Measurements from ENCODE around the gene RNF144B. TPM values are rescaled to one million over a fixed set of nuclear protein-coding genes. Genes with fewer than 3 reads are reported as not detected.

RNF144B gene
- total RNA-seq, 2 donors from 2014 or later: 4.0 to 5.4 TPM

GRCh38 chr6:18445228-18445627 is 58.1 kb downstream of the RNF144B start:
- Histone ChIP-seq H3K4me1 (no peaks in the 10 kb centered on the region), H3K9me3 (no peaks in the 10 kb centered on the region), H3K27me3 (no peaks in the 10 kb centered on the region), H3K27ac (no peak overlapping the region), H3K4me3 (no peak overlapping the region), H3K36me3 (replicated peaks in 1 of 2; ENCODE audit: insufficient read depth in 1 of 2, low read depth in 2 of 2) (no peaks in the 10 kb centered on the region)
- ATAC-seq (no peak), DNase-seq (no peak)
- WGBS, 2 donors: 85 to 95% methylated on average over 1 of the region's 1 CpG
- TF ChIP-seq POLR2A (IDR thresholded peaks at IDR 0.05) (no peak), CTCF (IDR thresholded peaks at IDR 0.05) (no peak)
- intact Hi-C loops (cut with DNase I): no loop called here

GRCh38 chr6:18446771-18447170 is 59.6 kb downstream of the RNF144B start:
- WGBS, 2 donors: 89 to 97% methylated on average over 2 of the region's 2 CpGs
- Histone ChIP-seq H3K36me3 (replicated peaks in 1 of 2; ENCODE audit: insufficient read depth in 1 of 2, low read depth in 2 of 2) (no peaks in the 10 kb centered on the region), H3K27ac (no peak overlapping the region), H3K27me3 (no peaks in the 10 kb centered on the region), H3K4me3 (no peak overlapping the region), H3K4me1 (no peaks in the 10 kb centered on the region), H3K9me3 (no peaks in the 10 kb centered on the region)
- ATAC-seq (no peak), DNase-seq (no peak)
- intact Hi-C loops (cut with DNase I): no loop called here
- no peak for TF ChIP-seq CTCF (IDR thresholded peaks at IDR 0.05)
- TF ChIP-seq POLR2A (IDR thresholded peaks at IDR 0.05): no peak

GRCh38 chr6:18447552-18447951 is 60.4 kb downstream of the RNF144B start:
- no peaks in the 10 kb centered on the region for H3K9me3 ChIP-seq
- H3K27ac ChIP-seq: no peak overlapping the region
- no peaks in the 10 kb centered on the region for H3K4me1 ChIP-seq
- no peak overlapping the region for H3K4me3 ChIP-seq
- 75 to 85% methylated on average over 2 of the region's 2 CpGs for WGBS, 2 donors
- DNase-seq (no peak), ATAC-seq (no peak)
- no peak for TF ChIP-seq CTCF (IDR thresholded peaks at IDR 0.05)
- no peak for TF ChIP-seq POLR2A (IDR thresholded peaks at IDR 0.05)
- H3K36me3 ChIP-seq (replicated peaks in 1 of 2; ENCODE audit: insufficient read depth in 1 of 2, low read depth in 2 of 2): no peaks in the 10 kb centered on the region
- no peaks in the 10 kb centered on the region for H3K27me3 ChIP-seq
- intact Hi-C loops (cut with DNase I): no loop called here

DNA sequence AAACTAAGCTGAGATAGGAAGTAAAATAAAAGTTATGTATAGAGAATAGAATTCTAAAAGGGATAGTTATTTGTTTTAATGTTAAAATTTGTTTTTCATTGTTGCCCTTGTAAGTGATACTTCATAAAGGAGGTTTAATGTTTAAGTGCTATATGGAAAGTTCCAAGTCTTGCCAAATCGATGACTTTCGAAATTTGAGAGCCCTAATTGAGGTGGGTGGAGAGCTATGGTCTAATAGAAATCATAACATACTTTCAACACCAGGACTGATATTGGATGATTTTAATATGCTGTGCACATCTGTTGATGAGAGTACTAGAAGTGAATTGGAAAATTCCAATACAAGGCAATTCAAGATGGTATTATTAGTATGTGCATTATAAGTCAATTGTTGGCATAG is 64.6 kb downstream of the RNF144B start:
- H3K4me3 ChIP-seq: no peak overlapping the region
- H3K27me3 ChIP-seq: no peaks in the 10 kb centered on the region
- no peaks in the 10 kb centered on the region for H3K9me3 ChIP-seq
- ATAC-seq (no peak), DNase-seq (no peak)
- TF ChIP-seq POLR2A (IDR thresholded peaks at IDR 0.05) (no peak), CTCF (IDR thresholded peaks at IDR 0.05) (no peak)
- WGBS, 2 donors: 92 to 96% methylated on average over 2 of the region's 2 CpGs
- H3K27ac ChIP-seq: no peak overlapping the region
- no peaks in the 10 kb centered on the region for H3K36me3 ChIP-seq (replicated peaks in 1 of 2; ENCODE audit: insufficient read depth in 1 of 2, low read depth in 2 of 2)
- H3K4me1 ChIP-seq: no peaks in the 10 kb centered on the region
- intact Hi-C loops (cut with DNase I): no loop called here

DNA sequence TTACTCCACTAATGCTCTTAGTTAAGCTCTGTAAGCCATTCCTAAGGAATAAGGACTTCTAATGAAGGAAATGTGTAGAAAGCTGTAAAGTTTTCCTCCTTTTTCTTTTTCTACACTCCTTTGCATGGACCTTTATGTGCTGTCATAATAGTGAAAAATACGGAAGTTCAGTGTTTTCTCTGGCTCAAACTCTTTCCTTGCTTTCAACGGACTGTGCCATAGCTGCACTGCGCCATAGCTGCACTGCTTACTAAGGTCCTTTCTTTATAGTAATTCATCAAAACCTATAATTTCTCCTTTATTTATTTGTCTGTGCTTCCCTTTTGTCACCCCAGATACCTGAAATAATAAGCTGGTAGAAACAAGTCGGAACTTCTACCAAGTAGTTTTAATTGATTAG is 67.3 kb downstream of the RNF144B start:
- Histone ChIP-seq H3K36me3 (replicated peaks in 1 of 2; ENCODE audit: insufficient read depth in 1 of 2, low read depth in 2 of 2) (peaks cover 0 to under 1% of the 10 kb centered on the region in 2 donors), H3K27ac (no peak overlapping the region), H3K9me3 (no peaks in the 10 kb centered on the region), H3K4me3 (no peak overlapping the region), H3K4me1 (no peaks in the 10 kb centered on the region), H3K27me3 (no peaks in the 10 kb centered on the region)
- DNase-seq (no peak), ATAC-seq (no peak)
- TF ChIP-seq CTCF (IDR thresholded peaks at IDR 0.05) (no peak), POLR2A (IDR thresholded peaks at IDR 0.05) (no peak)
- 70 to 83% methylated on average over 4 of the region's 4 CpGs for WGBS, 2 donors
- intact Hi-C loops (cut with DNase I): no loop called here
